ENCODE measurements around the gene ARID5B. TPM values are rescaled to one million over a fixed set of nuclear protein-coding genes. Genes with fewer than 3 reads are reported as not detected.

ARID5B gene
- total and polyA plus RNA-seq, 7 donors, result 8.5 to 166 (median 75.9) TPM

GRCh38 chr10:62068464-62068863, 167.0 kb downstream of the ARID5B start:
- intact Hi-C loops (cut with DNase I), result no loop called here
- peak in 1 of 4 donors; percentile 26 for ATAC-seq
- no peaks in the 10 kb centered on the region for H3K9me3 ChIP-seq
- no peak for TF ChIP-seq CTCF (IDR thresholded peaks at IDR 0.05)
- DNase-seq, result no peak
- WGBS, 3 donors, result 37 to 59% (median 40%) methylated on average over 7 of the region's 7 CpGs
- H3K27ac ChIP-seq, result peak overlapping the region; percentile 73
- peaks cover 77% of the 10 kb centered on the region for H3K4me1 ChIP-seq
- H3K4me3 ChIP-seq, result no peak overlapping the region
- peaks cover 3 to 72% of the 10 kb centered on the region in 2 donors for H3K36me3 ChIP-seq (ENCODE audit: insufficient read depth in 1 of 2, low read depth in 1 of 2)
- H3K27me3 ChIP-seq (ENCODE audit: insufficient read depth in 3 of 3, low read length in 2 of 3), result no peaks in the 10 kb centered on the region

GRCh38 chr10:62069452-62070178, 168.1 kb downstream of the ARID5B start:
- H3K27me3 ChIP-seq (ENCODE audit: insufficient read depth in 3 of 3, low read length in 2 of 3), result no peaks in the 10 kb centered on the region
- H3K27ac ChIP-seq, result peak overlapping the region; percentile 73
- ATAC-seq, result peak in 3 of 4 donors; percentile 67 to 74 (median 70)
- peak overlapping the region; percentile 31 for H3K4me3 ChIP-seq
- no peak for TF ChIP-seq CTCF (IDR thresholded peaks at IDR 0.05)
- peaks cover 77% of the 10 kb centered on the region for H3K4me1 ChIP-seq
- no peak for DNase-seq
- WGBS, 3 donors, result 31 to 45% (median 37%) methylated on average over 8 of the region's 8 CpGs
- H3K9me3 ChIP-seq, result no peaks in the 10 kb centered on the region
- peaks cover 4 to 80% of the 10 kb centered on the region in 2 donors for H3K36me3 ChIP-seq (ENCODE audit: insufficient read depth in 1 of 2, low read depth in 1 of 2)
- intact Hi-C loops (cut with DNase I), result no loop called here

GRCh38 chr10:62071846-62072281, 170.4 kb downstream of the ARID5B start:
- 42 to 73% (median 50%) methylated on average over 6 of the region's 6 CpGs for WGBS, 3 donors
- H3K4me1 ChIP-seq, result peaks cover 92% of the 10 kb centered on the region
- H3K27ac ChIP-seq, result peak overlapping the region; percentile 73
- H3K27me3 ChIP-seq (ENCODE audit: insufficient read depth in 3 of 3, low read length in 2 of 3), result no peaks in the 10 kb centered on the region
- no peak overlapping the region for H3K4me3 ChIP-seq
- H3K36me3 ChIP-seq (ENCODE audit: insufficient read depth in 1 of 2, low read depth in 1 of 2), result peaks cover 3 to 68% of the 10 kb centered on the region in 2 donors
- ATAC-seq (peak; percentile 29 to 47 (median 37)), DNase-seq (peak in 1 of 2 donors; percentile 69)
- intact Hi-C loops (cut with DNase I), result no loop called here
- H3K9me3 ChIP-seq, result no peaks in the 10 kb centered on the region
- TF ChIP-seq CTCF (IDR thresholded peaks at IDR 0.05), result no peak

GRCh38 chr10:62072901-62073300, 171.4 kb downstream of the ARID5B start:
- no peak overlapping the region for H3K4me3 ChIP-seq
- peaks cover 93% of the 10 kb centered on the region for H3K4me1 ChIP-seq
- ATAC-seq (no peak), DNase-seq (no peak)
- H3K36me3 ChIP-seq (ENCODE audit: insufficient read depth in 1 of 2, low read depth in 1 of 2), result peaks cover 3 to 57% of the 10 kb centered on the region in 2 donors
- intact Hi-C loops (cut with DNase I), result no loop called here
- no peaks in the 10 kb centered on the region for H3K9me3 ChIP-seq
- WGBS, 3 donors, result 51 to 70% (median 66%) methylated on average over 2 of the region's 2 CpGs
- no peaks in the 10 kb centered on the region for H3K27me3 ChIP-seq (ENCODE audit: insufficient read depth in 3 of 3, low read length in 2 of 3)
- H3K27ac ChIP-seq, result peak overlapping the region; percentile 73
- TF ChIP-seq CTCF (IDR thresholded peaks at IDR 0.05), result no peak

All from psoas muscle (tissue), 8 donors.